Body of pancreas (tissue), 4 donors: ENCODE results near the gene NYAP1. TPM values are rescaled to one million over a fixed set of nuclear protein-coding genes. Genes with fewer than 3 reads are reported as not detected.

ENCODE experiments used
- ATAC-seq: fragments of 150-250 bp; one replicate; pipeline ENCODE4 v1.9.1; 2016
- DNase-seq, 4 donors: peaks; one replicate each; pipeline ENCODE4 v3.0.0-alpha.2; 2019
- H3K27ac ChIP-seq, 4 donors: fragments of 200-600 bp; sonication (generic); 1 replicate in 3 of 4; 2 replicates in 1 of 4; pipeline versions ENCODE4 v1.5.1 to v1.6.1; 2016 to 2019; ENCODE audit warnings: mild to moderate bottlenecking in 1 of 4, mixed read lengths in 1 of 4, moderate library complexity in 1 of 4
- H3K27me3 ChIP-seq, 2 donors: fragments of 200-600 bp; sonication (generic); one replicate each; pipeline ENCODE4 v1.6.0; 2016; ENCODE audit warnings: mild to moderate bottlenecking in 1 of 2
- H3K36me3 ChIP-seq, 2 donors: fragments of 200-600 bp; sonication (generic); replicated peaks in 1 of 2; 2 replicates each; pipeline ENCODE4 v1.5.1; 2016; ENCODE audit warnings: low read depth in 2 of 2; ENCODE audit not compliant: insufficient read depth in 1 of 2
- H3K4me1 ChIP-seq: fragments of 200-600 bp; sonication (generic); one replicate; pipeline ENCODE4 v1.6.0; 2016
- H3K4me3 ChIP-seq, 2 donors: fragments of 200-600 bp; sonication (generic); 1 replicate in 1 of 2; 2 replicates in 1 of 2; pipeline ENCODE4 v1.5.1; 2016 to 2019
- H3K9me3 ChIP-seq, 3 donors: fragments of 200-600 bp; sonication (generic); 1 replicate in 2 of 3; 2 replicates in 1 of 3; pipeline ENCODE4 v1.5.1; 2016
- CTCF ChIP-seq, 7 experiments: fragments of 450-650 bp in 4 of 7; fragments of 200-600 bp in 3 of 7; sonication (generic) in 3 of 7; IDR thresholded peaks; one replicate each; pipeline ENCODE4 v1.5.1; 2016 to 2019; ENCODE audit warnings: antibody characterized with exemption in 7 of 7
- POLR2A ChIP-seq, 3 donors: fragments of 450-650 bp; IDR thresholded peaks; one replicate each; pipeline ENCODE4 v1.6.1; 2016; ENCODE audit warnings: antibody characterized with exemption in 3 of 3, mild to moderate bottlenecking in 2 of 3
- WGBS, 2 donors: methylation state at CpG; one replicate each; pipeline ENCODE4 v1.1.5; 2017; 5-methylcytosine and 5-hydroxymethylcytosine counted together
- intact Hi-C: fragments of 100-400 bp; cut with DNase I; formaldehyde crosslinking; loops from one replicate; pipeline ENCODE4 v1.15.1; 2023
- total RNA-seq, 2 donors: library from RNA; depleted of rRNA; stranded (reverse); fragments of >200 nt; gene quantifications; one replicate each; pipeline ENCODE4 v1.1.0, GENCODE V29; 2016

Gene NYAP1
- total RNA-seq, 2 donors from 2014 or later, result 1.0 to 1.3 TPM

DNA sequence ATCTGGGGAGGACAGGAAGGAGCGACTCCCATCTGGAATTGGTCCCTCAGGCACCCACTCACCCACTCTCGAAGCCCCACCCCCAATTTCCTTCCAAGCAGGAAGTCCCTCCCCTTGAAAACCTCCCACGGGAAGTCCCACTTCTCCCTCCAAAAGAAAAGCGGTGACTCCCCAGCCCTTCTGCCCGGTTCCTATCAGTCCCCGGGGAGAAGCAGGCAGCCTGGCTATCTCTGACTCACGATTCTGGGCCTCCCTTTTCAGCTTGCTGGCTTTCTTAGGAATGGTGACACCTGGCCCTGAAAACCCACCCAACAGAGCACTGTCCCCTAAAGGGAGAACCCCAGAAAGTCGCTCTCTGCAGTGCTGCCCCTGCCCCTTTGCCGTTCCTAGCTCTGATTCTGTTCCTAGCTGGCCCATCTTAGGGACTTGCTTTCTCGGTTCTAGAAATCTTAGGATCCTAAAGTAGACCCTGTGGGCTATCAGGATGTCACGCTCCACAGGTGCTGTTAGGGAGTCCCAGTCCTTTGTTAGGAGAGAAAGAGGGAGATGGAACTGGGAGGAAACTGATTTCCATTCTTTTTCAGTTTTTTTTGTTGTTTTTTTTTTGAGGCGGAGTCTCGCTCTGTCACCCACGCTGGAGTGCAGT lies 10.8 kb upstream of the NYAP1 start:
- Histone ChIP-seq H3K27me3 (no peaks in the 10 kb centered on the region), H3K9me3 (no peaks in the 10 kb centered on the region), H3K36me3 (no peaks in the 10 kb centered on the region), H3K4me1 (peaks cover 53% of the 10 kb centered on the region), H3K27ac (peak overlapping the region in 2 of 4 donors; percentile 0 to 45), H3K4me3 (no peak overlapping the region)
- 66 to 72% methylated on average over 14 of the region's 14 CpGs for WGBS, 2 donors
- TF ChIP-seq POLR2A (IDR thresholded peaks at IDR 0.05) (no peak), CTCF (IDR thresholded peaks at IDR 0.05) (no peak)
- DNase-seq (peak in 1 of 4 donors; percentile 26), ATAC-seq (no peak)
- intact Hi-C loops, result loop anchor here (10.0 kb wide), 1 partner anchor 212 kb away; no protein-coding TSS in a partner anchor

GRCh38 chr7:100475549-100475948 lies 8.2 kb upstream of the NYAP1 start:
- Histone ChIP-seq H3K36me3 (no peaks in the 10 kb centered on the region), H3K4me1 (peaks cover 43% of the 10 kb centered on the region), H3K4me3 (no peak overlapping the region), H3K27ac (peak overlapping the region in 3 of 4 donors; percentile 10 to 38 (median 12)), H3K27me3 (no peaks in the 10 kb centered on the region), H3K9me3 (no peaks in the 10 kb centered on the region)
- 35 to 57% methylated on average over 8 to 9 of the region's 9 CpGs for WGBS, 2 donors
- no peak for DNase-seq
- intact Hi-C loops, result loop anchor here (10.0 kb wide), 1 partner anchor 209 kb away; no protein-coding TSS in a partner anchor
- no peak for ATAC-seq
- no peak for TF ChIP-seq POLR2A (IDR thresholded peaks at IDR 0.05)
- TF ChIP-seq CTCF (IDR thresholded peaks at IDR 0.05), result no peak

GRCh38 chr7:100476101-100476780 lies 7.5 kb upstream of the NYAP1 start:
- ATAC-seq (no peak), DNase-seq (no peak)
- Histone ChIP-seq H3K9me3 (no peaks in the 10 kb centered on the region), H3K4me1 (peaks cover 43% of the 10 kb centered on the region), H3K27me3 (no peaks in the 10 kb centered on the region), H3K36me3 (no peaks in the 10 kb centered on the region), H3K27ac (peak overlapping the region in 3 of 4 donors; percentile 10 to 83 (median 38)), H3K4me3 (no peak overlapping the region)
- intact Hi-C loops, result loop anchor here (10.0 kb wide), 1 partner anchor 209 kb away; no protein-coding TSS in a partner anchor
- WGBS, 2 donors, result 22 to 26% methylated on average over 6 of the region's 6 CpGs
- TF ChIP-seq CTCF (IDR thresholded peaks at IDR 0.05) (no peak), POLR2A (IDR thresholded peaks at IDR 0.05) (no peak)

DNA sequence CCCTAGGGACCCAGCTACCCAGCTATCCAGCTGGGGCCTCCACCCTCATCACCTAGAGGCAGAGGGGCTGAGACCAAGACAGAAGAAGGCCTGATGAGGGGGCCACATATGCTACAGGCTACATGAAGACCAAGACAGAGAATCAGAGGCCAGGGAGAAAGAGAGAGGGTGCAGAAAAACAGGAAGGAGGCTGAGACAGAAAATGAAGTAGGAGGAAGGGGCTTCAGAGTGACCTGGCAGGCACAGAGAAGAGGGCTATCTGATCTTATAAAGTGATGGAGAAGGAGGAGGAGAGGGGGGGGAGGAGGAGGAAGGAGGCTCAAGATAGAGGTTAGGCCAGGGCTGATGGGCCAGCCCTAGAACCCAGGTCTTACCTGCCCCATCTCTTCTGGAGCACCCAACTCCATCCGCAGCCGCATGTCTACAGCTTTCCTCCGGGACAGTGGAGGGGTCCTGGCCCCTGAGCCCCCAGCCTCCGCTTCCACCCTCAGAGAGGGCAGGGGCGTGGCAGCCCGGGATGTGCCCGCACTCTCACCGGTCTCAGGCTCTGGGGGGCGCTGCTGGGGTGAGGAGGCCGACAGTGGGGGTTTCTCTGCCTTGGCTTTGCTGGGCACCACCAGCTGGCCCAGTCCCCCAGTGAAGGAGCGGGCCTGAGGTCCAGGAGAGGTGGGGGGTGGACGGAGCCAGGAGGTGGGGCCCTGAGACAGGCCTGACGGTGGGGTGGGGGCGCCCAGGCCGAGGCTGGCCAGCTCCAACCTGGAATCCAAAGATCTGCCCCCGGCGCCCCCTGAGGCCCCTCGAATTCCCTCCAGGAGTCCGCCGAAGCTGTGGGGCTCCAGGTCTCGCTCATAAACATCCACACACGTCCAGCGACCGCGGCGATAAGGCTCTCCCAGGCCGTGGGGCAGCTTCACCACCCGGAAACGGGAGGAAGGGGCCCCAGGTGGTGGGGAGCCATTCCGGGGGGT lies 6.5 kb upstream of the NYAP1 start:
- intact Hi-C loops, result loop anchor here (10.0 kb wide), 1 partner anchor 208 kb away; no protein-coding TSS in a partner anchor
- WGBS, 2 donors, result 14 to 80% methylated on average over 2 to 30 of the region's 30 CpGs
- H3K4me3 ChIP-seq, result peak overlapping the region; percentile 66 to 94
- no peaks in the 10 kb centered on the region for H3K27me3 ChIP-seq
- H3K4me1 ChIP-seq, result peaks cover 43% of the 10 kb centered on the region
- no peak for ATAC-seq
- no peaks in the 10 kb centered on the region for H3K36me3 ChIP-seq
- no peak for TF ChIP-seq POLR2A (IDR thresholded peaks at IDR 0.05)
- no peak for TF ChIP-seq CTCF (IDR thresholded peaks at IDR 0.05)
- no peaks in the 10 kb centered on the region for H3K9me3 ChIP-seq
- peak overlapping the region; percentile 49 to 86 (median 84) for H3K27ac ChIP-seq
- no peak for DNase-seq
